CD8-positive, alpha-beta memory T cell (primary cell): ENCODE results near the gene BSCL2. TPM values are rescaled to one million over a fixed set of nuclear protein-coding genes. Genes with fewer than 3 reads are reported as not detected.

ENCODE experiments used
- CTCF ChIA-PET: fragments of 350-600 bp; sonication (Branson Sonifier 250); formaldehyde crosslinking; loops from one replicate; lab custom pipeline; 2021; ENCODE audit warnings: antibody characterized with exemption; lab: Charles Lee
- POLR2A ChIA-PET: fragments of 350-600 bp; sonication (Branson Sonifier 250); formaldehyde crosslinking; loops from one replicate; lab custom pipeline; 2021; ENCODE audit warnings: antibody characterized with exemption; lab: Charles Lee
- DNase-seq, 5 donors: peaks; one replicate each; pipeline versions ENCODE4 v3.0.0 to v3.0.0-alpha.2; 2020 to 2022; ENCODE audit warnings: mixed read lengths in 1 of 5
- H3K27ac ChIP-seq: one replicate; pipeline ENCODE4 v1.7.0; 2013; ENCODE audit warnings: low read depth, mild to moderate bottlenecking, low read length, moderate library complexity
- H3K27me3 ChIP-seq: 2 replicates; pipeline ENCODE4 v1.7.0; 2013; ENCODE audit warnings: low read length, mild to moderate bottlenecking; ENCODE audit not compliant: insufficient read depth, poor library complexity, severe bottlenecking
- H3K36me3 ChIP-seq: 2 replicates; pipeline ENCODE4 v1.7.0; 2013; ENCODE audit warnings: mild to moderate bottlenecking, low read length, moderate library complexity; ENCODE audit not compliant: insufficient read depth
- H3K4me1 ChIP-seq: 2 replicates; pipeline ENCODE4 v1.7.0; 2013; ENCODE audit warnings: mild to moderate bottlenecking, low read length, moderate library complexity; ENCODE audit not compliant: insufficient read depth
- H3K4me3 ChIP-seq: 2 replicates; pipeline ENCODE4 v1.7.0; 2013; ENCODE audit warnings: mild to moderate bottlenecking, low read length
- H3K9me3 ChIP-seq: 2 replicates; pipeline ENCODE4 v1.7.0; 2013; ENCODE audit warnings: mild to moderate bottlenecking, low read length
- H3K27ac Mint-ChIP-seq, 8 donors: one replicate each; pipeline ENCODE4 v1.8.0; 2020 to 2021; ENCODE audit warnings: mixed read lengths in 8 of 8, mild to moderate bottlenecking in 6 of 8, inconsistent platforms in 3 of 8, moderate library complexity in 3 of 8
- H3K27me3 Mint-ChIP-seq, 2 donors: one replicate each; pipeline ENCODE4 v1.8.0; 2020 to 2021; ENCODE audit warnings: mixed read lengths in 2 of 2, mild to moderate bottlenecking in 1 of 2, moderate library complexity in 1 of 2
- H3K36me3 Mint-ChIP-seq, 3 donors: one replicate each; pipeline ENCODE4 v1.8.0; 2020 to 2021; ENCODE audit warnings: mixed read lengths in 3 of 3, inconsistent platforms in 1 of 3, mild to moderate bottlenecking in 1 of 3
- H3K4me1 Mint-ChIP-seq, 3 donors: one replicate each; pipeline ENCODE4 v1.8.0; 2020 to 2021; ENCODE audit warnings: mixed read lengths in 3 of 3, inconsistent platforms in 1 of 3, mild to moderate bottlenecking in 1 of 3
- H3K4me3 Mint-ChIP-seq, 7 donors: one replicate each; pipeline ENCODE4 v1.8.0; 2020 to 2021; ENCODE audit warnings: mixed read lengths in 7 of 7, mild to moderate bottlenecking in 6 of 7, moderate library complexity in 4 of 7, inconsistent platforms in 2 of 7
- H3K9me3 Mint-ChIP-seq, 5 donors: one replicate each; pipeline ENCODE4 v1.8.0; 2020 to 2022; ENCODE audit warnings: mixed read lengths in 5 of 5, mild to moderate bottlenecking in 3 of 5, moderate library complexity in 2 of 5, inconsistent platforms in 1 of 5
- polyA plus RNA-seq: library from polyadenylated mRNA; unstranded; fragments of 300-500 nt; fragmentation: Illumina TruSeq; gene quantifications from one replicate; pipeline ENCODE4 v1.2.3, GENCODE V29; 2021
- total RNA-seq, 2 experiments: library from RNA; stranded (reverse); gene quantifications; one replicate each; pipeline ENCODE4 v1.2.3, GENCODE V29; 2021

The BSCL2 gene
- total and polyA plus RNA-seq, 3 experiments from 2014 or later, result 32.9 to 48.8 (median 33.3) TPM

DNA sequence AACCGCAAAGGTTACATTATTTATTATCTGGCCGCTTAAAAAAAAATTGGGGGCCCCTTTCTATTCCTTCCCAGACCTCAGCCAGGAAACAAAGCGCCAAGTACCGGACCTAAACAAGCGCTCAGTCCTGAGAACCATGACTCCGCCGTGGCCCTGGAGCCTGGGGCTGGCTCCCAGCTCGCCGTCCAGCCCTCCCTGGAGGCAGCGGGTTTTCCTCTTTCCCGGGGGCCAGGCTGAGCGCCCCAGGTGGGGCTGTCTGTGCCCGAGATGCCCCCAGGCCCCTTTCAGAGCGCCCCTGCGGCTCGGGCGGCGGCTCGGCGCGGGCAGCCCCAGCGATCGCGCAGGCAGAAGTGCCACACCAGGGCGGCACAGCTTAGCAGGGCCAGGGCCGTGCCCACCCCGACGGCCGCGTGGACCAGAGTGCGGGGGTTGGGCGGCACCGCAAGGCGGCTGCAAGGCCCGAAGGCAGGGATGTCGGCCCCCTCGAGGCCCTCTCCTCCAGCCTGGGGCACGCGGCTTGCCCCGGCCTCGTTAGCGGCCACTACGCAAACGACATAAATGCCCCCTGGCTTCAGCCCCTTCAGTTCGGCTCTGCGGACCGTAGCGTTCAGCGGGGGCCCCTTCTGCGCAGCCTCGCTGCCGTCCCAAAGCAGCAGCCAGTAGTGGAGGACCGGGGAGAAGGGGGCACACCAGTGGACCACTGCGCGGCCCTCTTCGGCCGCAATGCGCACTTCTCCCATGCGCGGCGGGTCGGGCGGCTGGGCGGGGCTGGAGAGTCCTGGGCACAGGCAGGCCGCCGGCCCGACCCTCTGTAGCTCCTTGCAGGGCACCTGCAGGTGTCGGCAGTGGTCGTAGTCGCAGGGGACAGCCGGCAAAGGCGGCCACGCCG, 19.5 kb downstream of the BSCL2 start:
- no peaks in the 10 kb centered on the region for H3K4me1 Mint-ChIP-seq
- POLR2A ChIA-PET, result interaction anchor here (0.9 kb wide), 1 partner anchor 23 kb away, joined by 3 read pairs; no protein-coding TSS in a partner anchor
- CTCF ChIA-PET, result no interaction called here
- no peak overlapping the region for H3K27ac Mint-ChIP-seq
- Histone ChIP-seq H3K36me3 (no peaks in the 10 kb centered on the region), H3K27ac (no peak overlapping the region), H3K4me1 (no peaks in the 10 kb centered on the region), H3K4me3 (no peak overlapping the region), H3K9me3 (no peaks in the 10 kb centered on the region), H3K27me3 (no peaks in the 10 kb centered on the region)
- peaks cover 6 to 9% of the 10 kb centered on the region in 2 donors for H3K27me3 Mint-ChIP-seq
- no peaks in the 10 kb centered on the region for H3K9me3 Mint-ChIP-seq
- H3K36me3 Mint-ChIP-seq, result peaks cover 3 to 28% (median 6%) of the 10 kb centered on the region in 3 donors
- H3K4me3 Mint-ChIP-seq, result no peak overlapping the region
- DNase-seq, result no peak

DNA sequence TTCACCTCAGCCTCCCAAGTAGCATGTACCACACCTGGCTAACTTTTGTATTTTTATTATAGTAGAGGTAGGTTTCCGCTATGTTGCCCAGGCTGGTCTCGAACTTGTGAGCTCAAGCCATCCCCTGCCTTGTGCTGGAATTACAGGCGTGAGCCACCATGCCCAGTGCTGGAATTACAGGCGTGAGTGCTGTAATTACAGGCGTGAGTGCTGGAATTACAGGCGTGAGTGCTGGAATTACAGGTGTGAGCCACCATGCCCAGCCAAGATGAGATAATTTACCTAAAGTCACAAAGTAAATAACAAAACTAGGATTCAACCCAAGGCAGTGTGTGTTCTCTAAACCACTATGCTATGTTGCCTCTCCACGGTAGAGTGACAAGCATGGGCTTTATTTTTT, 24.7 kb downstream of the BSCL2 start:
- Mint-ChIP-seq H3K27ac (no peak overlapping the region), H3K9me3 (no peaks in the 10 kb centered on the region), H3K27me3 (peaks cover 0 to 4% of the 10 kb centered on the region in 2 donors), H3K4me1 (peaks cover 16 to 25% (median 24%) of the 10 kb centered on the region in 3 donors), H3K36me3 (peaks cover 0 to 15% (median 0%) of the 10 kb centered on the region in 3 donors), H3K4me3 (no peak overlapping the region)
- Histone ChIP-seq H3K27me3 (no peaks in the 10 kb centered on the region), H3K4me1 (peaks cover 16% of the 10 kb centered on the region), H3K9me3 (no peaks in the 10 kb centered on the region), H3K4me3 (no peak overlapping the region), H3K36me3 (no peaks in the 10 kb centered on the region), H3K27ac (no peak overlapping the region)
- POLR2A ChIA-PET, result no interaction called here
- CTCF ChIA-PET, result interaction anchor here (0.8 kb wide), 1 partner anchor 12 kb away, joined by 3 read pairs; no protein-coding TSS in a partner anchor
- DNase-seq, result no peak

DNA sequence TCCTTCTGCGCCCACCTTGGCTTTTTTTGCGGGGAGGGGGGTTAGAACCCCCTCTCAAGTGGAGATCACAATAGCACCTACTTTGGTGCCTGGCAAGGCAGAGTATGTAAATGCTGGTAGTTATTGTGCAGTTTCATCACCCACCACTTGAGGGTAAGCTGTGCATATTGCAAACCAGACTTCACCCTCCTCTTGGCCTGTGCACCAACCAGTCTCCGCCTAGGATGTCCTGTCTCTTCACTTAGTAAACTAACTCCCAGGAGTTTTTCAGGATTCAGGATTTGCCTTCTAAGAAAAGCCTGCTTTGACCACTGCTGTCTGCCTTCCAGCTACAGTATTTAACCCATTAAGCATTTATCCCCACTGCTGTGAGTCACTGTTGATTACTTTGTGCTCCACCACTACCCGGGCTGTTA, 26.4 kb downstream of the BSCL2 start:
- DNase-seq, result peak in 3 of 5 donors; percentile 4 to 47 (median 33)
- Mint-ChIP-seq H3K4me1 (peaks cover 24 to 35% (median 32%) of the 10 kb centered on the region in 3 donors), H3K27me3 (no peaks in the 10 kb centered on the region), H3K27ac (peak overlapping the region in 7 of 8 donors; percentile 36 to 97 (median 82)), H3K9me3 (no peaks in the 10 kb centered on the region), H3K36me3 (peaks cover 0 to 31% (median 0%) of the 10 kb centered on the region in 3 donors), H3K4me3 (peak overlapping the region in 5 of 7 donors; percentile 44 to 91 (median 62))
- no peaks in the 10 kb centered on the region for H3K27me3 ChIP-seq
- H3K36me3 ChIP-seq, result peaks cover 9% of the 10 kb centered on the region
- ChIA-PET CTCF (interaction anchor here (0.7 to 3.2 kb wide), 10 partner anchors 9 to 200 kb away, joined by 3 to 22 read pairs (median 4); partner anchors contain the start of genes B3GAT3, HNRNPUL2, LBHD1 and SLC3A2), POLR2A (interaction anchor here (0.6 to 1.3 kb wide), 3 partner anchors 15 to 251 kb away, joined by 3 to 6 read pairs (median 4); partner anchors contain the start of gene CSKMT)
- no peak overlapping the region for H3K27ac ChIP-seq
- H3K4me1 ChIP-seq, result peaks cover 19% of the 10 kb centered on the region
- H3K9me3 ChIP-seq, result no peaks in the 10 kb centered on the region
- no peak overlapping the region for H3K4me3 ChIP-seq

DNA sequence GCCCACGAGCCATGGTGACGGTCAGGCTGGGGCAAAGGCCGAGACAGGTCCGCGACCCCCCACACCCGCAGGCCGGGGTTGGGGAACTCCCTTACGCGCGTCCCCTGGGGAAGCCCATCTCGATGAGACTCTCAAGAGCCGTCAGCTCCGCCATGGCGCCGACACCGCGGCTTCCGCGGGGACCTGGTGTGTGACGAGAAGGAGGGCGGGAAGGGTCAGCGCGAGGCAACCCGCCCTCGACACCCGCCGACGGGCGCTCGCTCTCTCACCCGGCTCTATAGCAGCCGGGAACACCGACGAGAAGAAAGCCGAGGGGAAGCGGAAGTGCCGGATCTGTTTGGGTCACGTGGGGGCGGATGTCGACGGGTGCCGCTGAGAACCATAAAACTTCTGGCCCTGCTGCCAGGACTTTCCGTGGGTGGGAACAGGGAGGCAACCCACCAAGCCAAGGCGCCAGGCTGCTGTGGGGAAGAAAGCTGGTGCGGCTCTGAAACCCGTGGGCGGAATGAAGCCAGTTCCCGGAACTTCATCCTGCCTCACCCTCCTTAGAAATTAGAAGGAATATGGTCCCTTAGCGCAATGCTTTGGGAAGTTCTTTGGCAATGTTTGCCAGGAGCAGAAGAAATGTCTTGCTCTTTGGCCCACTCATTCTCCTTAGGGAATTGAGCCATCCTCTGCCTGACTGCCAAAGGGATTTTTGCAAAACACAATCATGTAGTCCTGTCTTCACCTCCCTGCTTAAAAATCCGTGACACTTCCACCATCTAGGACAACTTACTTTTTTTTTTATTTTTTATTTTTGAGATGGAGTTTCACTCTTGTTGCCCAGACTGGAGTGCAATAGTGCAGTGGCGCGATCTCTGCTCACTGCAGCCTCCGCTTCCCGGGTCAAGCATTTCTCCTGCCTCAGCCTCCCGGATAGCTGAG, 28.2 kb downstream of the BSCL2 start, which contains the start of gene UBXN1:
Gene UBXN1 (minus strand): TSS at position 304 of the 927 bp plus-strand sequence. CDS start 150 bp downstream, at position 154.
- H3K4me1 ChIP-seq, result peaks cover 19% of the 10 kb centered on the region
- peak; percentile 75 to 87 (median 81) for DNase-seq
- peak within 1 kb of the TSS; percentile 89 to 99 (median 95) for H3K27ac Mint-ChIP-seq
- peak within 1 kb of the TSS; percentile 86 for H3K27ac ChIP-seq
- ChIA-PET POLR2A (interaction anchor here (0.6 to 1.2 kb wide), 5 partner anchors 14 to 117 kb away, joined by 3 to 5 read pairs (median 3); partner anchors contain the start of genes C11orf98, CSKMT and INTS5), CTCF (interaction anchor here (0.8 to 3.2 kb wide), 9 partner anchors 8 to 186 kb away, joined by 3 to 22 read pairs (median 3); partner anchors contain the start of genes C11orf98, CSKMT and HNRNPUL2)
- H3K9me3 ChIP-seq, result no peaks in the 10 kb centered on the region
- H3K27me3 Mint-ChIP-seq, result no peaks in the 10 kb centered on the region
- H3K36me3 ChIP-seq, result peaks cover 9% of the 10 kb centered on the region
- H3K36me3 Mint-ChIP-seq, result peaks cover 0 to 39% (median 2%) of the 10 kb centered on the region in 3 donors
- no peaks in the 10 kb centered on the region for H3K9me3 Mint-ChIP-seq
- peak within 1 kb of the TSS; percentile 97 for H3K4me3 ChIP-seq
- peak within 1 kb of the TSS; percentile 80 to 96 (median 90) for H3K4me3 Mint-ChIP-seq
- no peaks in the 10 kb centered on the region for H3K27me3 ChIP-seq
- peaks cover 26 to 38% (median 37%) of the 10 kb centered on the region in 3 donors for H3K4me1 Mint-ChIP-seq

DNA sequence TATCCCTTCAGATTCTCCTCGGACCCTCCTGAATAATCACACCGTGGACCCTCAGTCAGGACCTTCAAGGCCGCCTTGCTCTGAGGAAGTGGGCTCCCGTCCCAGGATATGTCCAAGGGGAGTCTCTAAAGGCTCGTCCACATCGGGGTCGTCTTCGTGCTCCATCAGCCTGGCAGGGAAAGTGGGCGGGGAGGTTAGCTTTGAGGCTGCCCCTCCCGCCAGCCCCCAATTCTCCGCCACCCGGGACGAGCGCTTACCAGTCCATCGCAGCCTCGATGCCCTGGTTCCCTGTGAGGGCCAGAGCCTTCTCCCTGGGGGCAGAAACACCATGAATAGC, 28.8 kb downstream of the BSCL2 start:
- Histone ChIP-seq H3K4me3 (peak overlapping the region; percentile 97), H3K27ac (peak overlapping the region; percentile 86), H3K4me1 (peaks cover 21% of the 10 kb centered on the region), H3K36me3 (peaks cover 9% of the 10 kb centered on the region), H3K27me3 (no peaks in the 10 kb centered on the region), H3K9me3 (no peaks in the 10 kb centered on the region)
- peaks cover 0 to 43% (median 2%) of the 10 kb centered on the region in 3 donors for H3K36me3 Mint-ChIP-seq
- ChIA-PET CTCF (interaction anchor here (1.0 to 1.7 kb wide), 2 partner anchors 24 to 85 kb away, joined by 3 to 4 read pairs; no protein-coding TSS in a partner anchor), POLR2A (interaction anchor here (0.8 to 1.2 kb wide), 2 partner anchors 25 to 87 kb away, joined by 3 read pairs; partner anchors contain the start of gene INTS5)
- no peak for DNase-seq
- peaks cover 26 to 38% (median 38%) of the 10 kb centered on the region in 3 donors for H3K4me1 Mint-ChIP-seq
- H3K4me3 Mint-ChIP-seq, result peak overlapping the region; percentile 80 to 96 (median 90)
- H3K9me3 Mint-ChIP-seq, result no peaks in the 10 kb centered on the region
- H3K27ac Mint-ChIP-seq, result peak overlapping the region; percentile 89 to 99 (median 95)
- no peaks in the 10 kb centered on the region for H3K27me3 Mint-ChIP-seq

DNA sequence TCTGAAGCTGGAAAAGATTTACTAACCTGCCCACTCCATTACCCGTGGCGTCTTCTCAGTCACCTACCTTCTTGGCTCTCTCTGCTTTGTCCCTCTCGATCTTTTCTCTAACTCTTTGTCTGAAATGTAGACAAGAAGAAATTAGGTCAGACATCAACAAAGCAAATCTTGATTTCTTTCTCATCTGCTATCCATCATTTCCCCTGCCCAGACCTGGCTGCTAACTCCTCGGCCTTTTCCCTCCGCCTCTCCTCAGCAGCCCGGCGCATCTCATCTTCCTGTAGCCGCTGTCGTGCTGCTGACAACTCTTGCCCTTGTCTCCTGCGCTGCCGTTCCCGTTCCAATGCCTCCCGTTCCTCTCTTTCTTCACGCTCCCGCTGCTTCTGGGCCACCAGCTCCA, 29.5 kb downstream of the BSCL2 start:
- peaks cover 28% of the 10 kb centered on the region for H3K4me1 ChIP-seq
- Mint-ChIP-seq H3K9me3 (no peaks in the 10 kb centered on the region), H3K27ac (peak overlapping the region; percentile 84 to 98 (median 93)), H3K4me1 (peaks cover 27 to 45% (median 44%) of the 10 kb centered on the region in 3 donors), H3K27me3 (no peaks in the 10 kb centered on the region), H3K4me3 (peak overlapping the region; percentile 80 to 96 (median 90)), H3K36me3 (peaks cover 0 to 48% (median 2%) of the 10 kb centered on the region in 3 donors)
- H3K27ac ChIP-seq, result peak overlapping the region; percentile 86
- H3K9me3 ChIP-seq, result no peaks in the 10 kb centered on the region
- peaks cover 9% of the 10 kb centered on the region for H3K36me3 ChIP-seq
- H3K4me3 ChIP-seq, result peak overlapping the region; percentile 97
- no peak for DNase-seq
- ChIA-PET CTCF (interaction anchor here (0.8 to 4.3 kb wide), 2 partner anchors 13 to 253 kb away, joined by 3 to 17 read pairs; partner anchors contain the start of genes C11orf98 and CSKMT), POLR2A (interaction anchor here (2.1 kb wide), 1 partner anchor 13 kb away, joined by 14 read pairs; the partner anchor contains the start of genes C11orf98 and CSKMT)
- no peaks in the 10 kb centered on the region for H3K27me3 ChIP-seq
